ENCODE measurements around the gene NCKAP5. TPM values are rescaled to one million over a fixed set of nuclear protein-coding genes. Genes with fewer than 3 reads are reported as not detected.

The NCKAP5 gene
- total and polyA plus RNA-seq, 7 donors: 0.03 to 1.2 (median 0.22) TPM

DNA sequence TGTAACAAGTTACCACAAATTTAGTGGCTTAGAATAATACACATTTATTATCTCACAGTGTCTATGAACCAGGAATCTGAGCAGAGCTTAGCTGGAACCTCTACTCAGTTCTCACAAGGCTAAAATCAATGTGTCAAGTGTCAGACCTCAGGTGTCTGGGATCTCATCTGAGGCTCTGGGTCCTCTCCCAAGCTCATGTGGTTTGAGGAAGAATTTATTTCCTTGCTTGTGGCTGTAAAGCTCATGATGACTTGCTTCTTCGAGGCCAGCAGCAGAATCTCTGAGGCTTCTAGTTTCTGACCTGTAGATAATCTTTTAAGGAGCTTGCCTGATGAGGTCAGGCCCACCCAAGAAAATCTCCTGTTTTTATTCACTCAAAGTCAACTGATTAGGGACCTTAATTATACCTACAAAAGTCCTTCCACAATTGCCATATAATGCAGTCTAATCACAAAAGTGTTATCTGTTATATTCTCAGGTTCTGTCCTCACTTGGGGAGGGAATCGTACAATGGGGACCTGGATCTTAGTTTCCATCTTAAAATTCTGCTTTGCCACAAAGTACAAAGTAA is 14.3 kb downstream of the NCKAP5 start:
- no peaks in the 10 kb centered on the region for H3K36me3 ChIP-seq (ENCODE audit: insufficient read depth in 1 of 2, low read depth in 1 of 2)
- TF ChIP-seq, protein P1, sequence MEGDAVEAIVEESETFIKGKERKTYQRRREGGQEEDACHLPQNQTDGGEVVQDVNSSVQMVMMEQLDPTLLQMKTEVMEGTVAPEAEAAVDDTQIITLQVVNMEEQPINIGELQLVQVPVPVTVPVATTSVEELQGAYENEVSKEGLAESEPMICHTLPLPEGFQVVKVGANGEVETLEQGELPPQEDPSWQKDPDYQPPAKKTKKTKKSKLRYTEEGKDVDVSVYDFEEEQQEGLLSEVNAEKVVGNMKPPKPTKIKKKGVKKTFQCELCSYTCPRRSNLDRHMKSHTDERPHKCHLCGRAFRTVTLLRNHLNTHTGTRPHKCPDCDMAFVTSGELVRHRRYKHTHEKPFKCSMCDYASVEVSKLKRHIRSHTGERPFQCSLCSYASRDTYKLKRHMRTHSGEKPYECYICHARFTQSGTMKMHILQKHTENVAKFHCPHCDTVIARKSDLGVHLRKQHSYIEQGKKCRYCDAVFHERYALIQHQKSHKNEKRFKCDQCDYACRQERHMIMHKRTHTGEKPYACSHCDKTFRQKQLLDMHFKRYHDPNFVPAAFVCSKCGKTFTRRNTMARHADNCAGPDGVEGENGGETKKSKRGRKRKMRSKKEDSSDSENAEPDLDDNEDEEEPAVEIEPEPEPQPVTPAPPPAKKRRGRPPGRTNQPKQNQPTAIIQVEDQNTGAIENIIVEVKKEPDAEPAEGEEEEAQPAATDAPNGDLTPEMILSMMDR (IDR thresholded peaks at IDR 0.05): no peak
- WGBS, 3 donors: 84 to 94% (median 88%) methylated on average over 2 of the region's 2 CpGs
- H3K4me1 ChIP-seq: no peaks in the 10 kb centered on the region
- H3K4me3 ChIP-seq: no peak overlapping the region
- intact Hi-C loops (cut with DNase I): no loop called here
- ATAC-seq (no peak), DNase-seq (no peak)
- no peak overlapping the region for H3K27ac ChIP-seq
- H3K9me3 ChIP-seq: no peaks in the 10 kb centered on the region
- H3K27me3 ChIP-seq (ENCODE audit: insufficient read depth in 3 of 3, low read length in 2 of 3): no peaks in the 10 kb centered on the region

DNA sequence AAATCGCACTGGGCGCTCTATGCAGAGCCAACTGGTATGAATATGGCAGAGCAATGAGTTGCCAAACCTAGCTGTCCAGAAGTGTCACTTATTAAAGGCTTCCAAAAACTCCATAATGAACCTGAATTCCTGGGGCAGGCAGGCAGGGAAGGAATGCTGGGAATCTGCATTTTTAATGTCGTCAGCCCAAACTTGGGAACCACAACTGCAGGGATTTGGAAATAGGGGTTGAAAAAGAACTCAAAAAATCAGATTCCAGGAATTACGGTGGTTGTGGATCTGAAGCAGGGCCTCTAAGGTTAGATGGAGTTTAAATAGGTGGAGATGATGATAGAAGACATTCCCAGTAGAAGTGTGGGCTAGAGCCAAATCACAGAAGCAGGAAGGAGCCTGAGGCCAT is 15.0 kb downstream of the NCKAP5 start:
- intact Hi-C loops (cut with DNase I): no loop called here

DNA sequence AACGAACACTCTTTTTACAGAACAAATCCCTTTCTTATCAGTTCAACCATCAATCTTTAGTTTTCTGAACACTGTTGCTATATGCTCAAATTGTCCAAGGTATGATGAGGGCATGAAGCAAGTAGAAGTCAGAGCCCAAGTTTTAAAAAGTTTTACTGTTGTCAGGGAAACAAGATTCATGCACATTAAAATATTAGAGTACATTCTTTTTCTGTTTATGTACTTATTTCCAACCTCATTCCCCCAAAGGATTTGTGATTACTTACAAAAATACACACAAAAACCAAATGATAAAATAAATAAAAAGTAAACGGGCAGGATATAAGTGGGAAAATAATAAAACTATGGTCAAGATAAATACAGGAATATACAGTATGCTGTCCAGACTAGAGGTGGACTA is 15.4 kb downstream of the NCKAP5 start:
- H3K36me3 ChIP-seq (ENCODE audit: insufficient read depth in 1 of 2, low read depth in 1 of 2): no peaks in the 10 kb centered on the region
- H3K27me3 ChIP-seq (ENCODE audit: insufficient read depth in 3 of 3, low read length in 2 of 3): no peaks in the 10 kb centered on the region
- WGBS, 3 donors: 74 to 76% (median 76%) methylated on average over 2 of the region's 2 CpGs
- DNase-seq (no peak), ATAC-seq (no peak)
- no peaks in the 10 kb centered on the region for H3K9me3 ChIP-seq
- no peak overlapping the region for H3K4me3 ChIP-seq
- TF ChIP-seq, protein P1 (IDR thresholded peaks at IDR 0.05): no peak
- intact Hi-C loops (cut with DNase I): no loop called here
- no peaks in the 10 kb centered on the region for H3K4me1 ChIP-seq
- H3K27ac ChIP-seq: no peak overlapping the region

More for the DNA sequence above, 15.0 kb downstream of the NCKAP5 start:
- Histone ChIP-seq H3K36me3 (ENCODE audit: insufficient read depth in 1 of 2, low read depth in 1 of 2) (no peaks in the 10 kb centered on the region), H3K4me3 (no peak overlapping the region), H3K4me1 (no peaks in the 10 kb centered on the region), H3K27me3 (ENCODE audit: insufficient read depth in 3 of 3, low read length in 2 of 3) (no peaks in the 10 kb centered on the region), H3K27ac (no peak overlapping the region), H3K9me3 (no peaks in the 10 kb centered on the region)
- WGBS, 3 donors: 88 to 94% (median 90%) methylated on average over 4 of the region's 4 CpGs
- TF ChIP-seq, protein P1 (IDR thresholded peaks at IDR 0.05): no peak
- ATAC-seq: no peak
- DNase-seq: no peak

DNA sequence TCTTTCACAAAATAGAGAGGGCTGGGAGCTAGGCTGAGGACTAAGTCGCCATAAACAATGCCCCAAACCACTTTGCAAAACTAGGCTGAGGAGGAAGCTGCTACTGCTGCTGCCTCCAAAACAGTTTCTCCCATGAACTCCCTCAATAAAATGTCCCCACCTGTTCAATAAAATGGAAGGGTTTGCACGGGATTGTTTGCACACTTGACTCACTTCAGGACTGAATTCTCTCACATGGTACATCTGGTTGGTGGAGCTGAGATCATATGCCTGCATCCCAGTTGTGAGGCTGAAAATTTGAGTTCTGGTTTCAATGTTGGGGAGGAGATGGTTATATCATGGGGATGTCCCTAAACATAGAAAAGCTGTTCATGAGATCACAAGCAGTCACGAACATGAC is 26.5 kb downstream of the NCKAP5 start:
- no peaks in the 10 kb centered on the region for H3K4me1 ChIP-seq
- 73 to 79% (median 78%) methylated on average over 3 of the region's 3 CpGs for WGBS, 3 donors
- intact Hi-C loops (cut with DNase I): no loop called here
- H3K27ac ChIP-seq: no peak overlapping the region
- TF ChIP-seq, protein P1 (IDR thresholded peaks at IDR 0.05): no peak
- no peak for DNase-seq
- no peaks in the 10 kb centered on the region for H3K36me3 ChIP-seq (ENCODE audit: insufficient read depth in 1 of 2, low read depth in 1 of 2)
- H3K9me3 ChIP-seq: no peaks in the 10 kb centered on the region
- H3K4me3 ChIP-seq: no peak overlapping the region
- ATAC-seq: no peak
- peaks cover 0 to 2% (median 0%) of the 10 kb centered on the region in 3 donors for H3K27me3 ChIP-seq (ENCODE audit: insufficient read depth in 3 of 3, low read length in 2 of 3)

DNA sequence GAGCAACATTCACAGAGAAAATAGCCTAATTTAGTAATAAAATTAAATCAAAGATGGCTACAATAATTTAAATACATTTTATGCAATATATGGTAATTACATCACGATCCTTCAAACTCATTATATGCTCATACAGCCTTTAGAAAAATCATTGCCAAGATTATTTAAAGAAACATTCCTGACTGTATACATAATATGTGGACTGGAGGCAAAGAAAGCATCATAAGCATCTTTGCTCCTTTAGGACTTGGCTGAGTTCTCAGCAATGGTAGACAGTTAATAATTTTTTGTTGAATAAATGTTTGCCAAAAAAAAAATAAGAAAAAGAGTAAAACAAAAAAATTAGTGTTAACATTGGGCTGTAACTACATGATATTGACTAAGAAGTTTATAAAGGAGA is 26.9 kb downstream of the NCKAP5 start:
- DNase-seq (no peak), ATAC-seq (no peak)
- H3K27me3 ChIP-seq (ENCODE audit: insufficient read depth in 3 of 3, low read length in 2 of 3): peaks cover 0 to 2% (median 0%) of the 10 kb centered on the region in 3 donors
- WGBS, 3 donors: 50 to 58% (median 53%) methylated on average over 1 of the region's 1 CpG
- H3K4me1 ChIP-seq: no peaks in the 10 kb centered on the region
- H3K36me3 ChIP-seq (ENCODE audit: insufficient read depth in 1 of 2, low read depth in 1 of 2): no peaks in the 10 kb centered on the region
- H3K4me3 ChIP-seq: no peak overlapping the region
- TF ChIP-seq, protein P1 (IDR thresholded peaks at IDR 0.05): no peak
- no peaks in the 10 kb centered on the region for H3K9me3 ChIP-seq
- H3K27ac ChIP-seq: no peak overlapping the region
- intact Hi-C loops (cut with DNase I): no loop called here
